RWPE2 (cell line): ENCODE measurements around the gene MKX.

Experiments used
- ATAC-seq: fragments of 200-7000 bp; cut with Tn5 transposase; 3 replicates; pipeline ENCODE4 v1.9.1; 2021; ENCODE audit warnings: low read depth
- DNase-seq: peaks from one replicate; pipeline ENCODE4 v3.0.0-alpha.2; 2020; ENCODE audit warnings: low spot score
- H3K27ac ChIP-seq: fragments of 450-650 bp; 2 replicates; pipeline ENCODE4 v1.5.1; 2017; ENCODE audit warnings: mild to moderate bottlenecking; ENCODE audit not compliant: poor library complexity, severe bottlenecking
- H3K27me3 ChIP-seq: fragments of 250-450 bp; sonication (Bioruptor Pico); 2 replicates; pipeline ENCODE4 v1.5.1; 2021; ENCODE audit warnings: mild to moderate bottlenecking, moderate library complexity; ENCODE audit not compliant: insufficient read depth, poor library complexity, severe bottlenecking
- H3K36me3 ChIP-seq: fragments of 250-450 bp; sonication (Bioruptor Pico); 2 replicates; pipeline ENCODE4 v1.5.1; 2020; ENCODE audit warnings: low read depth, mild to moderate bottlenecking, moderate library complexity
- H3K4me1 ChIP-seq: fragments of 250-450 bp; sonication (Bioruptor Pico); 2 replicates; pipeline ENCODE4 v1.5.1; 2021; ENCODE audit warnings: mild to moderate bottlenecking, moderate library complexity; ENCODE audit not compliant: insufficient read depth, poor library complexity, severe bottlenecking
- H3K4me3 ChIP-seq: fragments of 250-450 bp; sonication (Bioruptor Pico); 2 replicates; pipeline ENCODE4 v1.5.1; 2021; ENCODE audit warnings: mild to moderate bottlenecking, moderate library complexity; ENCODE audit not compliant: severe bottlenecking
- H3K9me3 ChIP-seq: fragments of 250-450 bp; sonication (Bioruptor Pico); 2 replicates; pipeline ENCODE4 v1.5.1; 2021; ENCODE audit warnings: mild to moderate bottlenecking, moderate library complexity; ENCODE audit not compliant: severe bottlenecking
- CTCF ChIP-seq: fragments of 450-650 bp; IDR thresholded peaks from one replicate; pipeline ENCODE4 v1.5.1; 2017; ENCODE audit warnings: mild to moderate bottlenecking, moderate library complexity; ENCODE audit not compliant: poor library complexity, severe bottlenecking

Gene MKX

GRCh38 chr10:27678166-27678565 lies 67.5 kb downstream of the MKX start:
- H3K27me3 ChIP-seq, result no peaks in the 10 kb centered on the region
- no peak overlapping the region for H3K27ac ChIP-seq
- no peaks in the 10 kb centered on the region for H3K9me3 ChIP-seq
- H3K36me3 ChIP-seq, result no peaks in the 10 kb centered on the region
- ATAC-seq, result no peak
- no peak for TF ChIP-seq CTCF
- H3K4me3 ChIP-seq, result no peak overlapping the region
- no peak for DNase-seq
- no peaks in the 10 kb centered on the region for H3K4me1 ChIP-seq

- Histone ChIP-seq H3K4me3 (no peak overlapping the region), H3K4me1 (no peaks in the 10 kb centered on the region), H3K9me3 (no peaks in the 10 kb centered on the region), H3K27me3 (no peaks in the 10 kb centered on the region), H3K36me3 (no peaks in the 10 kb centered on the region), H3K27ac (no peak overlapping the region)
- ATAC-seq (no peak), DNase-seq (no peak)
- TF ChIP-seq CTCF, result no peak
Observed at GRCh38 chr10:27673065-27673464, 72.6 kb downstream of the MKX start.

GRCh38 chr10:27671821-27672220 lies 73.8 kb downstream of the MKX start:
- no peaks in the 10 kb centered on the region for H3K27me3 ChIP-seq
- no peak overlapping the region for H3K27ac ChIP-seq
- ATAC-seq (no peak), DNase-seq (no peak)
- no peaks in the 10 kb centered on the region for H3K36me3 ChIP-seq
- no peak overlapping the region for H3K4me3 ChIP-seq
- TF ChIP-seq CTCF, result no peak
- no peaks in the 10 kb centered on the region for H3K4me1 ChIP-seq
- no peaks in the 10 kb centered on the region for H3K9me3 ChIP-seq

- H3K27ac ChIP-seq, result no peak overlapping the region
- H3K27me3 ChIP-seq, result no peaks in the 10 kb centered on the region
- no peaks in the 10 kb centered on the region for H3K9me3 ChIP-seq
- ATAC-seq (no peak), DNase-seq (no peak)
- H3K4me1 ChIP-seq, result peaks cover 7% of the 10 kb centered on the region
- no peaks in the 10 kb centered on the region for H3K36me3 ChIP-seq
- TF ChIP-seq CTCF, result no peak
- H3K4me3 ChIP-seq, result no peak overlapping the region
Observed at GRCh38 chr10:27664461-27664860, 81.2 kb downstream of the MKX start.

- no peak for TF ChIP-seq CTCF
- H3K36me3 ChIP-seq, result no peaks in the 10 kb centered on the region
- no peak for ATAC-seq
- no peaks in the 10 kb centered on the region for H3K9me3 ChIP-seq
- H3K4me1 ChIP-seq, result peaks cover 7% of the 10 kb centered on the region
- no peak overlapping the region for H3K4me3 ChIP-seq
- no peak for DNase-seq
- H3K27me3 ChIP-seq, result no peaks in the 10 kb centered on the region
- no peak overlapping the region for H3K27ac ChIP-seq
Observed at GRCh38 chr10:27663621-27664020, 82.0 kb downstream of the MKX start.
